ENCODE measurements around the gene DNAH17. TPM values are rescaled to one million over a fixed set of nuclear protein-coding genes. Genes with fewer than 3 reads are reported as not detected.

Gene DNAH17
- polyA plus RNA-seq, 1 of the 3 experiments (the other 2 are of a cell fraction): not detected

- H3K27me3 ChIP-seq (ENCODE audit: insufficient read depth): no peaks in the 10 kb centered on the region
- CTCF ChIA-PET: interaction anchor here (0.8 to 2.2 kb wide), 4 partner anchors 24 to 313 kb away, joined by 3 to 7 read pairs (median 6); no protein-coding TSS in a partner anchor
- H3K79me2 ChIP-seq (ENCODE audit: insufficient read depth): peaks cover 60% of the 10 kb centered on the region
- TF ChIP-seq, protein P1, sequence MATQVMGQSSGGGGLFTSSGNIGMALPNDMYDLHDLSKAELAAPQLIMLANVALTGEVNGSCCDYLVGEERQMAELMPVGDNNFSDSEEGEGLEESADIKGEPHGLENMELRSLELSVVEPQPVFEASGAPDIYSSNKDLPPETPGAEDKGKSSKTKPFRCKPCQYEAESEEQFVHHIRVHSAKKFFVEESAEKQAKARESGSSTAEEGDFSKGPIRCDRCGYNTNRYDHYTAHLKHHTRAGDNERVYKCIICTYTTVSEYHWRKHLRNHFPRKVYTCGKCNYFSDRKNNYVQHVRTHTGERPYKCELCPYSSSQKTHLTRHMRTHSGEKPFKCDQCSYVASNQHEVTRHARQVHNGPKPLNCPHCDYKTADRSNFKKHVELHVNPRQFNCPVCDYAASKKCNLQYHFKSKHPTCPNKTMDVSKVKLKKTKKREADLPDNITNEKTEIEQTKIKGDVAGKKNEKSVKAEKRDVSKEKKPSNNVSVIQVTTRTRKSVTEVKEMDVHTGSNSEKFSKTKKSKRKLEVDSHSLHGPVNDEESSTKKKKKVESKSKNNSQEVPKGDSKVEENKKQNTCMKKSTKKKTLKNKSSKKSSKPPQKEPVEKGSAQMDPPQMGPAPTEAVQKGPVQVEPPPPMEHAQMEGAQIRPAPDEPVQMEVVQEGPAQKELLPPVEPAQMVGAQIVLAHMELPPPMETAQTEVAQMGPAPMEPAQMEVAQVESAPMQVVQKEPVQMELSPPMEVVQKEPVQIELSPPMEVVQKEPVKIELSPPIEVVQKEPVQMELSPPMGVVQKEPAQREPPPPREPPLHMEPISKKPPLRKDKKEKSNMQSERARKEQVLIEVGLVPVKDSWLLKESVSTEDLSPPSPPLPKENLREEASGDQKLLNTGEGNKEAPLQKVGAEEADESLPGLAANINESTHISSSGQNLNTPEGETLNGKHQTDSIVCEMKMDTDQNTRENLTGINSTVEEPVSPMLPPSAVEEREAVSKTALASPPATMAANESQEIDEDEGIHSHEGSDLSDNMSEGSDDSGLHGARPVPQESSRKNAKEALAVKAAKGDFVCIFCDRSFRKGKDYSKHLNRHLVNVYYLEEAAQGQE (IDR thresholded peaks at IDR 0.05; ENCODE audit: low read depth, low read length): no peak
- TF ChIP-seq TAF1 (IDR thresholded peaks at IDR 0.05; ENCODE audit: borderline replicate concordance, low read depth, low read length) (no peak), MXI1 (IDR thresholded peaks at IDR 0.05; ENCODE audit: low read depth, low read length) (no peak), NRF1 (IDR thresholded peaks at IDR 0.05; ENCODE audit: low read depth, low read length) (no peak)
- H3F3A ChIP-seq (replicated peaks; ENCODE audit: insufficient read depth): no peaks in the 10 kb centered on the region
- POLR2A ChIA-PET: no interaction called here
- no peak overlapping the region for H3K9ac ChIP-seq
- H3K4me3 ChIP-seq (ENCODE audit: low read depth in 2 of 2, low read length in 1 of 2): no peak overlapping the region
- no peak for DNase-seq
- H3K9me2 ChIP-seq: no peaks in the 10 kb centered on the region
- peaks cover 49 to 72% of the 10 kb centered on the region in 2 experiments for H3K36me3 ChIP-seq (replicated peaks in 1 of 2; ENCODE audit: control insufficient read depth in 1 of 2, insufficient read depth in 2 of 2, low read length in 1 of 2)
- no peak overlapping the region for H3K4me2 ChIP-seq
- H3K27ac ChIP-seq (ENCODE audit: low read depth in 2 of 2, low read length in 1 of 2): no peak overlapping the region
- H3K4me1 ChIP-seq (ENCODE audit: control insufficient read depth in 1 of 2, insufficient read depth in 2 of 2, low read depth in 1 of 2, low read length in 1 of 2): peaks cover 0 to 3% of the 10 kb centered on the region in 2 experiments; a peak in 1 of 4 replicates
- 100% methylated on average over 3 of the region's 3 CpGs for WGBS (ENCODE audit: low lambda C conversion rate)
- H2AFZ ChIP-seq (ENCODE audit: low read depth): no peak overlapping the region
- peaks cover 42% of the 10 kb centered on the region for H4K20me1 ChIP-seq (ENCODE audit: insufficient read depth)
- H3K9me3 ChIP-seq: no peaks in the 10 kb centered on the region
Observed at GRCh38 chr17:78398390-78398789, 178.8 kb downstream of the DNAH17 start.

DNA sequence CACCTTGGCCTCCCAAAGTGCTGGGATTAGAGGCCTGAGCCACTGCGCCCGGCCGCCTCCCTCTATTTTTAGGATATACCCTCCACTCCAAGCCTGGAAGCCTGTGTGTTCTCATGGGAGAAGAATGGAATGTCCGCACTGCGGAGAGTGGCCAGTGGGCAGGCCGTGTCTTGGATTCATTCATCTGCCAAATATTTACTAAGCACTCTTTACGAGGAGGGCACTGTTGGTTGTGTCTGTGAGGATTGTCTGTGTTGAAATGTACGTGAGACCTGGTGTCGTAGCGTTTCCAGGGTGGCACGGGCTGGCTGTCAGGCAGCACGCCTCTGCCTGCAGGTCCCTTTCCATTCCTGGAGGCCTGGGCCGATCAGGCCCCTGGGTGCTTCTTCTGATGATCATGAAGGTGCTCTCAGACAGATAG lies 179.5 kb downstream of the DNAH17 start:
- Histone ChIP-seq H3K36me3 (replicated peaks in 1 of 2; ENCODE audit: control insufficient read depth in 1 of 2, insufficient read depth in 2 of 2, low read length in 1 of 2) (peaks cover 42 to 66% of the 10 kb centered on the region in 2 experiments), H3K27ac (ENCODE audit: low read depth in 2 of 2, low read length in 1 of 2) (no peak overlapping the region), H3K79me2 (ENCODE audit: insufficient read depth) (peaks cover 62% of the 10 kb centered on the region), H3K27me3 (ENCODE audit: insufficient read depth) (no peaks in the 10 kb centered on the region), H4K20me1 (ENCODE audit: insufficient read depth) (peaks cover 46% of the 10 kb centered on the region), H3F3A (replicated peaks; ENCODE audit: insufficient read depth) (no peaks in the 10 kb centered on the region), H2AFZ (ENCODE audit: low read depth) (no peak overlapping the region), H3K9me3 (no peaks in the 10 kb centered on the region), H3K9me2 (no peaks in the 10 kb centered on the region), H3K4me1 (ENCODE audit: control insufficient read depth in 1 of 2, insufficient read depth in 2 of 2, low read depth in 1 of 2, low read length in 1 of 2) (peaks cover 0 to 3% of the 10 kb centered on the region in 2 experiments; a peak in 1 of 4 replicates), H3K4me2 (no peak overlapping the region), H3K4me3 (ENCODE audit: low read depth in 2 of 2, low read length in 1 of 2) (no peak overlapping the region), H3K9ac (no peak overlapping the region)
- ChIA-PET CTCF (interaction anchor here (0.8 to 4.0 kb wide), 4 partner anchors 16 to 313 kb away, joined by 3 to 17 read pairs (median 5); no protein-coding TSS in a partner anchor), POLR2A (no interaction called here)
- 79% methylated on average over 13 of the region's 13 CpGs for WGBS (ENCODE audit: low lambda C conversion rate)
- no peak for TF ChIP-seq RAD21 (IDR thresholded peaks at IDR 0.05; ENCODE audit: low read length)
- TF ChIP-seq, protein P1 (IDR thresholded peaks at IDR 0.05; ENCODE audit: low read depth, low read length): 0 out of 2 replicates have a peak, but pooled peaks have one; percentile 44
- DNase-seq: no peak

Measured in SK-N-SH (cell line).